GM23338 (cell line): ENCODE measurements around the gene TMEM154. TPM values are rescaled to one million over a fixed set of nuclear protein-coding genes. Genes with fewer than 3 reads are reported as not detected.

Experiments
- ATAC-seq: fragments of 200-7000 bp; cut with Tn5 transposase; 3 replicates; pipeline ENCODE4 v1.9.1; 2020
- DNase-seq: peaks from one replicate; pipeline ENCODE4 v3.0.0-alpha.2; 2015; ENCODE audit warnings: low spot score
- H2AFZ ChIP-seq: fragments of 200-600 bp; sonication (generic); 2 replicates; pipeline ENCODE4 v1.8.0; 2016; ENCODE audit warnings: antibody characterized with exemption, mild to moderate bottlenecking, moderate library complexity
- H3F3A ChIP-seq: fragments of 200-600 bp; sonication (generic); replicated peaks from 2 replicates; pipeline ENCODE4 v1.8.0; 2017; ENCODE audit warnings: antibody characterized with exemption, mixed run types, low read depth
- H3K27ac ChIP-seq: fragments of 200-600 bp; sonication (generic); 2 replicates; pipeline ENCODE4 v1.6.1; 2016; ENCODE audit warnings: low read depth
- H3K27me3 ChIP-seq: fragments of 200-600 bp; sonication (generic); 2 replicates; pipeline ENCODE4 v1.8.0; 2016; ENCODE audit warnings: mild to moderate bottlenecking, mixed run types, moderate library complexity; ENCODE audit not compliant: insufficient read depth
- H3K36me3 ChIP-seq: fragments of 200-600 bp; sonication (generic); 2 replicates; pipeline ENCODE4 v1.8.0; 2016; ENCODE audit warnings: mild to moderate bottlenecking; ENCODE audit not compliant: insufficient read depth
- H3K4me1 ChIP-seq: fragments of 200-600 bp; sonication (generic); 2 replicates; pipeline ENCODE4 v1.8.0; 2016; ENCODE audit warnings: mild to moderate bottlenecking, moderate library complexity; ENCODE audit not compliant: insufficient read depth
- H3K4me2 ChIP-seq: fragments of 200-600 bp; sonication (generic); 2 replicates; pipeline ENCODE4 v1.7.1; 2017; ENCODE audit warnings: mixed run types
- H3K4me3 ChIP-seq: fragments of 200-600 bp; sonication (generic); 2 replicates; pipeline ENCODE4 v1.6.1; 2016; ENCODE audit warnings: mixed run types
- H3K79me2 ChIP-seq: fragments of 200-600 bp; sonication (generic); replicated peaks from 2 replicates; pipeline ENCODE4 v1.8.0; 2017; ENCODE audit warnings: mild to moderate bottlenecking; ENCODE audit not compliant: insufficient read depth
- H3K9me2 ChIP-seq: fragments of 200-600 bp; sonication (generic); 2 replicates; pipeline ENCODE4 v1.8.0; 2017; ENCODE audit not compliant: insufficient read depth
- H4K20me1 ChIP-seq: fragments of 200-600 bp; sonication (generic); replicated peaks from 2 replicates; pipeline ENCODE4 v1.8.0; 2017; ENCODE audit warnings: mild to moderate bottlenecking; ENCODE audit not compliant: insufficient read depth
- H3K27ac Mint-ChIP-seq: 2 replicates; pipeline ENCODE4 v1.8.0; 2020; ENCODE audit warnings: inconsistent platforms, mild to moderate bottlenecking, moderate library complexity, mixed read lengths
- H3K27me3 Mint-ChIP-seq: 3 replicates; pipeline ENCODE4 v1.8.0; 2022; ENCODE audit warnings: low read depth, mild to moderate bottlenecking, moderate library complexity, mixed read lengths, inconsistent platforms; ENCODE audit not compliant: insufficient read depth, poor library complexity
- H3K36me3 Mint-ChIP-seq: 3 replicates; pipeline ENCODE4 v1.8.0; 2021; ENCODE audit warnings: low read depth, mild to moderate bottlenecking, inconsistent platforms, moderate library complexity, mixed read lengths
- H3K4me1 Mint-ChIP-seq: 3 replicates; pipeline ENCODE4 v1.8.0; 2020; ENCODE audit warnings: mild to moderate bottlenecking, inconsistent platforms, mixed read lengths
- H3K4me3 Mint-ChIP-seq: 3 replicates; pipeline ENCODE4 v1.8.0; 2021; ENCODE audit warnings: moderate library complexity, mild to moderate bottlenecking, inconsistent platforms, mixed read lengths
- H3K9me3 Mint-ChIP-seq: 3 replicates; pipeline ENCODE4 v1.8.0; 2020; ENCODE audit warnings: moderate library complexity, mild to moderate bottlenecking, inconsistent platforms, mixed read lengths
- EZH2 ChIP-seq: fragments of 200-600 bp; sonication (generic); IDR thresholded peaks from one replicate; pipeline ENCODE4 v1.8.0; 2017; ENCODE audit warnings: antibody characterized with exemption, mild to moderate bottlenecking, low read depth; ENCODE audit not compliant: unreplicated experiment
- EZH2phosphoT487 ChIP-seq: fragments of 200-600 bp; sonication (generic); IDR thresholded peaks from one replicate; pipeline ENCODE4 v1.8.1; 2018; ENCODE audit warnings: antibody characterized with exemption; ENCODE audit not compliant: unreplicated experiment
- JUNB ChIP-seq: IDR thresholded peaks from one replicate; pipeline ENCODE4 v1.6.1; 2016; ENCODE audit warnings: antibody characterized with exemption; ENCODE audit not compliant: unreplicated experiment
- STAT1 ChIP-seq: IDR thresholded peaks from one replicate; pipeline ENCODE4 v1.6.1; 2016; ENCODE audit warnings: antibody characterized with exemption; ENCODE audit not compliant: unreplicated experiment
- ZNF114 ChIP-seq: fragments of 250-450 bp; sonication (Bioruptor Pico); IDR thresholded peaks from 2 replicates; pipeline ENCODE4 v1.5.0; 2020; ENCODE audit warnings: mild to moderate bottlenecking, moderate library complexity
- polyA plus RNA-seq: library from polyadenylated mRNA; unstranded; fragments of >200 nt; fragmentation: Nextera tagmentation; extraction: Ambion mirVana; gene quantifications from 2 replicates; pipeline ENCODE4 v1.2.1, GENCODE V29; 2016
- total RNA-seq: library from RNA; depleted of rRNA; stranded (reverse); fragments of >200 nt; shearing (Covaris generic); gene quantifications from 2 replicates; pipeline ENCODE4 v1.2.3, GENCODE V29; 2014
- TF ChIP-seq, protein P1 (sequence below): IDR thresholded peaks from one replicate; pipeline ENCODE4 v1.6.1; 2018; ENCODE audit warnings: antibody characterized with exemption; ENCODE audit not compliant: unreplicated experiment
- TF ChIP-seq, protein P2 (sequence below): IDR thresholded peaks from 2 replicates; pipeline ENCODE4 v1.6.1; 2016; ENCODE audit warnings: antibody characterized with exemption
- TF ChIP-seq, protein P3 (sequence below), 2 experiments: fragments of 200-600 bp in 1 of 2; sonication (generic) in 1 of 2; conservative IDR thresholded peaks; 2 replicates each; pipeline versions ENCODE4 v1.5.1 to v1.6.1; 2016 to 2017; ENCODE audit warnings: antibody characterized with exemption in 2 of 2, low read depth in 2 of 2, mild to moderate bottlenecking in 2 of 2, moderate library complexity in 1 of 2
- TF ChIP-seq, protein P4 (sequence below): fragments of 250-450 bp; sonication (Bioruptor Pico); IDR thresholded peaks from 2 replicates; pipeline ENCODE4 v1.5.0; 2020; ENCODE audit warnings: mild to moderate bottlenecking, moderate library complexity

Gene TMEM154
- total and polyA plus RNA-seq, 2 experiments from 2014 or later, result 1.0 to 1.7 TPM

DNA sequence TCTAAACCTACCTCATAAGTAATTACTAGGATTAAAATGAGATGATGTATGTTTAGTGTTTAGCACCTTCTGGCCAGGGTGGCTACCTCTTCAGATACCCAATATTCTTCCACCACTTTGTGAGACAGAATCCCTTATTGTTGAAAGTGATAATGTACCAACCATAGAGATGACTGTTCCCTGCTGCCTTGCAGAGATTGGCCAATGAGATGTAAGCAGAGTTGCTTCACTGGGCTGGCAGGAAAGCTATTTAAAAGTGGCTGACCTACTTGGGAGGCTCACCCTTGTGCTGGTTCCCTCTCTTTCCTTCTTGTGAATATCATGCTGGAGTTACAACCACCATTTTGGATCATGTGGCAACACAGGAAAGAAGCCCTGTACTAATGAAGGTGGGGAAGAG is 58.9 kb downstream of the TMEM154 start:
- Mint-ChIP-seq H3K27me3 (no peaks in the 10 kb centered on the region), H3K36me3 (no peaks in the 10 kb centered on the region), H3K9me3 (no peaks in the 10 kb centered on the region), H3K27ac (no peak overlapping the region), H3K4me1 (peaks cover 4% of the 10 kb centered on the region; the same call in 1 of the 3 replicates), H3K4me3 (no peak overlapping the region)
- Histone ChIP-seq H3K4me3 (no peak overlapping the region), H3F3A (no peaks in the 10 kb centered on the region), H3K4me1 (no peaks in the 10 kb centered on the region), H3K79me2 (no peaks in the 10 kb centered on the region), H3K27me3 (no peaks in the 10 kb centered on the region), H3K9me2 (0 out of 2 replicates have a peak, but pooled peaks cover 5% of the 10 kb centered on the region), H4K20me1 (no peaks in the 10 kb centered on the region), H3K4me2 (no peak overlapping the region), H3K36me3 (no peaks in the 10 kb centered on the region), H3K27ac (no peak overlapping the region), H2AFZ (peak overlapping the region; percentile 33; the same call in 1 of the 2 replicates)
- ATAC-seq, result no peak
- TF ChIP-seq, protein P1, sequence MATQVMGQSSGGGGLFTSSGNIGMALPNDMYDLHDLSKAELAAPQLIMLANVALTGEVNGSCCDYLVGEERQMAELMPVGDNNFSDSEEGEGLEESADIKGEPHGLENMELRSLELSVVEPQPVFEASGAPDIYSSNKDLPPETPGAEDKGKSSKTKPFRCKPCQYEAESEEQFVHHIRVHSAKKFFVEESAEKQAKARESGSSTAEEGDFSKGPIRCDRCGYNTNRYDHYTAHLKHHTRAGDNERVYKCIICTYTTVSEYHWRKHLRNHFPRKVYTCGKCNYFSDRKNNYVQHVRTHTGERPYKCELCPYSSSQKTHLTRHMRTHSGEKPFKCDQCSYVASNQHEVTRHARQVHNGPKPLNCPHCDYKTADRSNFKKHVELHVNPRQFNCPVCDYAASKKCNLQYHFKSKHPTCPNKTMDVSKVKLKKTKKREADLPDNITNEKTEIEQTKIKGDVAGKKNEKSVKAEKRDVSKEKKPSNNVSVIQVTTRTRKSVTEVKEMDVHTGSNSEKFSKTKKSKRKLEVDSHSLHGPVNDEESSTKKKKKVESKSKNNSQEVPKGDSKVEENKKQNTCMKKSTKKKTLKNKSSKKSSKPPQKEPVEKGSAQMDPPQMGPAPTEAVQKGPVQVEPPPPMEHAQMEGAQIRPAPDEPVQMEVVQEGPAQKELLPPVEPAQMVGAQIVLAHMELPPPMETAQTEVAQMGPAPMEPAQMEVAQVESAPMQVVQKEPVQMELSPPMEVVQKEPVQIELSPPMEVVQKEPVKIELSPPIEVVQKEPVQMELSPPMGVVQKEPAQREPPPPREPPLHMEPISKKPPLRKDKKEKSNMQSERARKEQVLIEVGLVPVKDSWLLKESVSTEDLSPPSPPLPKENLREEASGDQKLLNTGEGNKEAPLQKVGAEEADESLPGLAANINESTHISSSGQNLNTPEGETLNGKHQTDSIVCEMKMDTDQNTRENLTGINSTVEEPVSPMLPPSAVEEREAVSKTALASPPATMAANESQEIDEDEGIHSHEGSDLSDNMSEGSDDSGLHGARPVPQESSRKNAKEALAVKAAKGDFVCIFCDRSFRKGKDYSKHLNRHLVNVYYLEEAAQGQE, result no peak
- TF ChIP-seq, protein P2, sequence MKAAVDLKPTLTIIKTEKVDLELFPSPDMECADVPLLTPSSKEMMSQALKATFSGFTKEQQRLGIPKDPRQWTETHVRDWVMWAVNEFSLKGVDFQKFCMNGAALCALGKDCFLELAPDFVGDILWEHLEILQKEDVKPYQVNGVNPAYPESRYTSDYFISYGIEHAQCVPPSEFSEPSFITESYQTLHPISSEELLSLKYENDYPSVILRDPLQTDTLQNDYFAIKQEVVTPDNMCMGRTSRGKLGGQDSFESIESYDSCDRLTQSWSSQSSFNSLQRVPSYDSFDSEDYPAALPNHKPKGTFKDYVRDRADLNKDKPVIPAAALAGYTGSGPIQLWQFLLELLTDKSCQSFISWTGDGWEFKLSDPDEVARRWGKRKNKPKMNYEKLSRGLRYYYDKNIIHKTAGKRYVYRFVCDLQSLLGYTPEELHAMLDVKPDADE, result no peak
- TF ChIP-seq EZH2phosphoT487 (no peak), EZH2 (no peak), JUNB (no peak), STAT1 (no peak), ZNF114 (CRISPR knock-in tag) (no peak)
- TF ChIP-seq, protein P3, sequence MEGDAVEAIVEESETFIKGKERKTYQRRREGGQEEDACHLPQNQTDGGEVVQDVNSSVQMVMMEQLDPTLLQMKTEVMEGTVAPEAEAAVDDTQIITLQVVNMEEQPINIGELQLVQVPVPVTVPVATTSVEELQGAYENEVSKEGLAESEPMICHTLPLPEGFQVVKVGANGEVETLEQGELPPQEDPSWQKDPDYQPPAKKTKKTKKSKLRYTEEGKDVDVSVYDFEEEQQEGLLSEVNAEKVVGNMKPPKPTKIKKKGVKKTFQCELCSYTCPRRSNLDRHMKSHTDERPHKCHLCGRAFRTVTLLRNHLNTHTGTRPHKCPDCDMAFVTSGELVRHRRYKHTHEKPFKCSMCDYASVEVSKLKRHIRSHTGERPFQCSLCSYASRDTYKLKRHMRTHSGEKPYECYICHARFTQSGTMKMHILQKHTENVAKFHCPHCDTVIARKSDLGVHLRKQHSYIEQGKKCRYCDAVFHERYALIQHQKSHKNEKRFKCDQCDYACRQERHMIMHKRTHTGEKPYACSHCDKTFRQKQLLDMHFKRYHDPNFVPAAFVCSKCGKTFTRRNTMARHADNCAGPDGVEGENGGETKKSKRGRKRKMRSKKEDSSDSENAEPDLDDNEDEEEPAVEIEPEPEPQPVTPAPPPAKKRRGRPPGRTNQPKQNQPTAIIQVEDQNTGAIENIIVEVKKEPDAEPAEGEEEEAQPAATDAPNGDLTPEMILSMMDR (conservative IDR thresholded peaks at IDR 0.05; ENCODE audit: low read depth in 2 of 2), result no peak
- TF ChIP-seq, protein P4, sequence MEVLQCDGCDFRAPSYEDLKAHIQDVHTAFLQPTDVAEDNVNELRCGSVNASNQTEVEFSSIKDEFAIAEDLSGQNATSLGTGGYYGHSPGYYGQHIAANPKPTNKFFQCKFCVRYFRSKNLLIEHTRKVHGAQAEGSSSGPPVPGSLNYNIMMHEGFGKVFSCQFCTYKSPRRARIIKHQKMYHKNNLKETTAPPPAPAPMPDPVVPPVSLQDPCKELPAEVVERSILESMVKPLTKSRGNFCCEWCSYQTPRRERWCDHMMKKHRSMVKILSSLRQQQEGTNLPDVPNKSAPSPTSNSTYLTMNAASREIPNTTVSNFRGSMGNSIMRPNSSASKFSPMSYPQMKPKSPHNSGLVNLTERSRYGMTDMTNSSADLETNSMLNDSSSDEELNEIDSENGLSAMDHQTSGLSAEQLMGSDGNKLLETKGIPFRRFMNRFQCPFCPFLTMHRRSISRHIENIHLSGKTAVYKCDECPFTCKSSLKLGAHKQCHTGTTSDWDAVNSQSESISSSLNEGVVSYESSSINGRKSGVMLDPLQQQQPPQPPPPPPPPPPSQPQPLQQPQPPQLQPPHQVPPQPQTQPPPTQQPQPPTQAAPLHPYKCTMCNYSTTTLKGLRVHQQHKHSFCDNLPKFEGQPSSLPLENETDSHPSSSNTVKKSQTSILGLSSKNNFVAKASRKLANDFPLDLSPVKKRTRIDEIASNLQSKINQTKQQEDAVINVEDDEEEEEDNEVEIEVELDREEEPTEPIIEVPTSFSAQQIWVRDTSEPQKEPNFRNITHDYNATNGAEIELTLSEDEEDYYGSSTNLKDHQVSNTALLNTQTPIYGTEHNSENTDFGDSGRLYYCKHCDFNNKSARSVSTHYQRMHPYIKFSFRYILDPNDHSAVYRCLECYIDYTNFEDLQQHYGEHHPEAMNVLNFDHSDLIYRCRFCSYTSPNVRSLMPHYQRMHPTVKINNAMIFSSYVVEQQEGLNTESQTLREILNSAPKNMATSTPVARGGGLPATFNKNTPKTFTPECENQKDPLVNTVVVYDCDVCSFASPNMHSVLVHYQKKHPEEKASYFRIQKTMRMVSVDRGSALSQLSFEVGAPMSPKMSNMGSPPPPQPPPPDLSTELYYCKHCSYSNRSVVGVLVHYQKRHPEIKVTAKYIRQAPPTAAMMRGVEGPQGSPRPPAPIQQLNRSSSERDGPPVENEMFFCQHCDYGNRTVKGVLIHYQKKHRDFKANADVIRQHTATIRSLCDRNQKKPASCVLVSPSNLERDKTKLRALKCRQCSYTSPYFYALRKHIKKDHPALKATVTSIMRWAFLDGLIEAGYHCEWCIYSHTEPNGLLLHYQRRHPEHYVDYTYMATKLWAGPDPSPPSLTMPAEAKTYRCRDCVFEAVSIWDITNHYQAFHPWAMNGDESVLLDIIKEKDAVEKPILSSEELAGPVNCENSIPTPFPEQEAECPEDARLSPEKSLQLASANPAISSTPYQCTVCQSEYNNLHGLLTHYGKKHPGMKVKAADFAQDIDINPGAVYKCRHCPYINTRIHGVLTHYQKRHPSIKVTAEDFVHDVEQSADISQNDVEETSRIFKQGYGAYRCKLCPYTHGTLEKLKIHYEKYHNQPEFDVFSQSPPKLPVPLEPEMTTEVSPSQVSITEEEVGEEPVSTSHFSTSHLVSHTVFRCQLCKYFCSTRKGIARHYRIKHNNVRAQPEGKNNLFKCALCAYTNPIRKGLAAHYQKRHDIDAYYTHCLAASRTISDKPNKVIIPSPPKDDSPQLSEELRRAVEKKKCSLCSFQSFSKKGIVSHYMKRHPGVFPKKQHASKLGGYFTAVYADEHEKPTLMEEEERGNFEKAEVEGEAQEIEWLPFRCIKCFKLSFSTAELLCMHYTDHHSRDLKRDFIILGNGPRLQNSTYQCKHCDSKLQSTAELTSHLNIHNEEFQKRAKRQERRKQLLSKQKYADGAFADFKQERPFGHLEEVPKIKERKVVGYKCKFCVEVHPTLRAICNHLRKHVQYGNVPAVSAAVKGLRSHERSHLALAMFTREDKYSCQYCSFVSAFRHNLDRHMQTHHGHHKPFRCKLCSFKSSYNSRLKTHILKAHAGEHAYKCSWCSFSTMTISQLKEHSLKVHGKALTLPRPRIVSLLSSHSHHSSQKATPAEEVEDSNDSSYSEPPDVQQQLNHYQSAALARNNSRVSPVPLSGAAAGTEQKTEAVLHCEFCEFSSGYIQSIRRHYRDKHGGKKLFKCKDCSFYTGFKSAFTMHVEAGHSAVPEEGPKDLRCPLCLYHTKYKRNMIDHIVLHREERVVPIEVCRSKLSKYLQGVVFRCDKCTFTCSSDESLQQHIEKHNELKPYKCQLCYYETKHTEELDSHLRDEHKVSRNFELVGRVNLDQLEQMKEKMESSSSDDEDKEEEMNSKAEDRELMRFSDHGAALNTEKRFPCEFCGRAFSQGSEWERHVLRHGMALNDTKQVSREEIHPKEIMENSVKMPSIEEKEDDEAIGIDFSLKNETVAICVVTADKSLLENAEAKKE (CRISPR knock-in tag), result no peak
- no peak for DNase-seq
